Activated CD4-positive, alpha-beta T cell treated with anti-CD3 and anti-CD28 coated beads, Interleukin-2, amount 10 ng/mL, durations not matched to agents 7 days and 5 days (primary cell): ENCODE data around the gene ENPP7. TPM values are rescaled to one million over a fixed set of nuclear protein-coding genes. Genes with fewer than 3 reads are reported as not detected.

Source experiments
- CTCF ChIA-PET: fragments of 350-600 bp; sonication (Branson Sonifier 250); formaldehyde crosslinking; loops from one replicate; lab custom pipeline; 2021; ENCODE audit warnings: antibody characterized with exemption; lab: Charles Lee
- POLR2A ChIA-PET: fragments of 350-600 bp; sonication (Branson Sonifier 250); formaldehyde crosslinking; loops from one replicate; lab custom pipeline; 2021; ENCODE audit warnings: antibody characterized with exemption; lab: Charles Lee
- DNase-seq: peaks from one replicate; pipeline ENCODE4 v3.0.0-alpha.2; 2020
- H3K27ac Mint-ChIP-seq: one replicate; pipeline ENCODE4 v1.8.0; 2021; ENCODE audit warnings: mild to moderate bottlenecking, moderate library complexity, mixed read lengths
- H3K27me3 Mint-ChIP-seq: one replicate; pipeline ENCODE4 v1.8.0; 2021; ENCODE audit warnings: mixed read lengths
- H3K36me3 Mint-ChIP-seq: one replicate; pipeline ENCODE4 v1.8.0; 2021; ENCODE audit warnings: low read depth, mixed read lengths
- H3K4me1 Mint-ChIP-seq: one replicate; pipeline ENCODE4 v1.8.0; 2021; ENCODE audit warnings: mixed read lengths
- H3K4me3 Mint-ChIP-seq: one replicate; pipeline ENCODE4 v1.8.0; 2021; ENCODE audit warnings: mild to moderate bottlenecking, moderate library complexity, mixed read lengths
- H3K9me3 Mint-ChIP-seq: one replicate; pipeline ENCODE4 v1.8.0; 2021; ENCODE audit warnings: mixed read lengths
- total RNA-seq, 2 experiments: library from RNA; stranded (reverse); gene quantifications; one replicate each; pipeline ENCODE4 v1.2.3, GENCODE V29; 2021

The ENPP7 gene, protein sequence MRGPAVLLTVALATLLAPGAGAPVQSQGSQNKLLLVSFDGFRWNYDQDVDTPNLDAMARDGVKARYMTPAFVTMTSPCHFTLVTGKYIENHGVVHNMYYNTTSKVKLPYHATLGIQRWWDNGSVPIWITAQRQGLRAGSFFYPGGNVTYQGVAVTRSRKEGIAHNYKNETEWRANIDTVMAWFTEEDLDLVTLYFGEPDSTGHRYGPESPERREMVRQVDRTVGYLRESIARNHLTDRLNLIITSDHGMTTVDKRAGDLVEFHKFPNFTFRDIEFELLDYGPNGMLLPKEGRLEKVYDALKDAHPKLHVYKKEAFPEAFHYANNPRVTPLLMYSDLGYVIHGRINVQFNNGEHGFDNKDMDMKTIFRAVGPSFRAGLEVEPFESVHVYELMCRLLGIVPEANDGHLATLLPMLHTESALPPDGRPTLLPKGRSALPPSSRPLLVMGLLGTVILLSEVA
- total RNA-seq: not detected

DNA sequence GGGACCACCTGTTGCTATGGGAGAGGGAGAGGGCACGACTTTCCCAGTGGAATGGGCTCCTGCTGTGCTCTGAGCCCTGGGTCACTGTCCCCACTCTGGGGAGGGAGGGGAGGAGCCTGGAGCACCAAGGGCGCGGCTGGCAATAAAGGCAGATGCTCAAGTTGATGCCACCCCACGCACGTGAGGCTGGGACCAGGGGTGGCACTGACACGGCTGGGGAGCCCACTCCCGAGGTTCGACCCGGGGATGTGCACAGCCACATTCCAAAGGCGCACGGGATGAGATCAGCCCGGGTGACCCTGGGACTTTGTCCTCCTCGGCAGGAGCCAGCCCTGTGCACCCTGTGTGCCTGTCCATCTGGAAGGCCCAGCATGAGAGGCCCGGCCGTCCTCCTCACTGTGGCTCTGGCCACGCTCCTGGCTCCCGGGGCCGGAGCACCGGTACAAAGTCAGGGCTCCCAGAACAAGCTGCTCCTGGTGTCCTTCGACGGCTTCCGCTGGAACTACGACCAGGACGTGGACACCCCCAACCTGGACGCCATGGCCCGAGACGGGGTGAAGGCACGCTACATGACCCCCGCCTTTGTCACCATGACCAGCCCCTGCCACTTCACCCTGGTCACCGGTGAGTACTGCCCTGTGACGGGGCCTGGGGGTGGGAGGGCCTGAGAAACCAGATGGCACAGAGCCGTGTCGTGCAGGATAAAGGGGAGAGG lies at the start of gene ENPP7:
ENPP7 (plus strand) TSS at position 175 of the 715 bp plus-strand sequence; CDS start at position 372, 197 bp downstream.
- Mint-ChIP-seq H3K27ac (peak within 1 kb of the TSS; percentile 19), H3K36me3 (no peaks in the 10 kb centered on the region), H3K9me3 (no peaks in the 10 kb centered on the region), H3K4me1 (peaks cover 14% of the 10 kb centered on the region), H3K4me3 (no peak within 1 kb of the TSS), H3K27me3 (no peaks in the 10 kb centered on the region)
- CTCF ChIA-PET: no interaction called here
- POLR2A ChIA-PET: no interaction called here
- DNase-seq: no peak

DNA sequence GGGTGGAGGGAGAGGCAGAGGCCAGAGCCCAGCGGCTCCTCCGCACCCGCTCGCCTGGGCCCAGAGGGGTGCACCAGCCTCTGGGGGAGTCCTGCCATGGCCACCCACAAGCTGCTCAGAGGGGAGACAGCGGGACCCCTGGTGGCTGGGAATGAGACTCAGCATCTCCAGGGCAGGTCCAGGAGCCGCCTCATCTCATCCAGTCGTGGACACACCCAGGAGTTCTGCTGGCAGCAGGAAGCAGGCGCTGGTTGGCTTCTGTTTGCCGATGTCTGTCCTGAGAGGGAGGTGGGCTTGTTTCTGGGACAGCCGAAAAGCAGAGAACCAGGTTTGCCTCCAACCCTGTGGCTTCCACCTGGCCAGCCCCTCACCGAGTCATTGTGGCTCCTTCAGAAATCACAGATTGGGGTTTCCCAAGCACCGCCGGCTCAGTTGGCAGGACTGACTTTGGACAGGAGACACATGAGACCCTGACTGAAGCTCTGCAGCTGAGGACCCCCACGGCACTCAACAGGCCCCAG lies 49.6 kb upstream of the ENPP7 start:
- Mint-ChIP-seq H3K27me3 (no peaks in the 10 kb centered on the region), H3K4me3 (no peak overlapping the region), H3K36me3 (no peaks in the 10 kb centered on the region), H3K9me3 (no peaks in the 10 kb centered on the region), H3K27ac (no peak overlapping the region), H3K4me1 (no peaks in the 10 kb centered on the region)
- no peak for DNase-seq
- ChIA-PET CTCF (no interaction called here), POLR2A (no interaction called here)

DNA sequence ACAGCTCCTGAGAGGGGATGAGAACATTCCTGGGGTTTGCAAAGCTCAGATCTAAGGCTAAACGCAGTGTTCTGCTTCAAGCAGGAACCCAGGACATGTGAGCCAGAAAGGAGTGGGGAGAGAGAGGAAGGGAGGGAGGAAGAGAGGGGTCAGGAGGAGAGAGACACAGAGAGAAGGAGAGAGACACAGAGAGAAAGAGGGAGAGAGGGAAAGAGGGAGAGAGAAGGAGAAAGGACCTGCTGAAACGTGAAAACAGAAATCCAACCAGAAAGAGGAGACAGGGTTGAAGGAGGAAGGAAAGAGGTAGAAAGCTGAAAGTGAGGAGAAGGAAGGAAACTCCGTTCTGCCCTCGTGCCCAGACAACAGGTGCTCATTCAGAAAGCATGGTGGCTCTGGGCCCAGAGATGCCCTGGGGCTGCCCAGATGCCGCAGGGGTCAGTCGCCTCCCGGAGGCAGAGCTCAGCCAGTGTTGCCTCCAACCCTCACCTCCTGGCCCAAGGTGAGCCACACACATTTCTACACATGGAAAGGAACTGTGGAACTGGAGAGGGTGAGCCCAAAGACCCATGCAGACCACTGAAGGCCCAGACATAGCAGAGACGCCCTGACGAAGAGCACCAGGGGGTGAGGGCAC lies 49.0 kb upstream of the ENPP7 start:
- POLR2A ChIA-PET: no interaction called here
- Mint-ChIP-seq H3K27me3 (no peaks in the 10 kb centered on the region), H3K4me1 (no peaks in the 10 kb centered on the region), H3K9me3 (no peaks in the 10 kb centered on the region), H3K36me3 (no peaks in the 10 kb centered on the region), H3K4me3 (no peak overlapping the region), H3K27ac (no peak overlapping the region)
- no peak for DNase-seq
- CTCF ChIA-PET: no interaction called here

DNA sequence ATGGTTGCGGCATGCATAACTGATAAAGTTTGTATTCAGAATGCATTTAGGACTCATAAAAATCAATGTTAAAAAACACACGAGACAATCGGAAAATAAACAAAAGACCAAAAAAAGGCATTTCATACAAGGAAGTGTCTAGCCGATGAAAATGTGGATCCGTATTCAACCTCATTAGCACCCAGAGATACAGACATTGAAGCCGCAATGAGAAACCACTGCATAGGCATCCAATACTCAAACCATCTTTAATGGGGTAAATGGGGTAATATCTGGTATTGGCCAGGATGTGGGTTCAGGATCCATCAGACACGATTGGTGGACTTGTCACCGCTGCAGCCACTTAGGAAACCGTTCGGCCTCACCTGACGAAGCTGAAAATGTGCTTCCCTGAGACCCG lies 47.4 kb upstream of the ENPP7 start:
- POLR2A ChIA-PET: no interaction called here
- CTCF ChIA-PET: no interaction called here
- Mint-ChIP-seq H3K36me3 (no peaks in the 10 kb centered on the region), H3K9me3 (no peaks in the 10 kb centered on the region), H3K27me3 (no peaks in the 10 kb centered on the region), H3K4me1 (no peaks in the 10 kb centered on the region), H3K4me3 (no peak overlapping the region), H3K27ac (no peak overlapping the region)
- DNase-seq: no peak

DNA sequence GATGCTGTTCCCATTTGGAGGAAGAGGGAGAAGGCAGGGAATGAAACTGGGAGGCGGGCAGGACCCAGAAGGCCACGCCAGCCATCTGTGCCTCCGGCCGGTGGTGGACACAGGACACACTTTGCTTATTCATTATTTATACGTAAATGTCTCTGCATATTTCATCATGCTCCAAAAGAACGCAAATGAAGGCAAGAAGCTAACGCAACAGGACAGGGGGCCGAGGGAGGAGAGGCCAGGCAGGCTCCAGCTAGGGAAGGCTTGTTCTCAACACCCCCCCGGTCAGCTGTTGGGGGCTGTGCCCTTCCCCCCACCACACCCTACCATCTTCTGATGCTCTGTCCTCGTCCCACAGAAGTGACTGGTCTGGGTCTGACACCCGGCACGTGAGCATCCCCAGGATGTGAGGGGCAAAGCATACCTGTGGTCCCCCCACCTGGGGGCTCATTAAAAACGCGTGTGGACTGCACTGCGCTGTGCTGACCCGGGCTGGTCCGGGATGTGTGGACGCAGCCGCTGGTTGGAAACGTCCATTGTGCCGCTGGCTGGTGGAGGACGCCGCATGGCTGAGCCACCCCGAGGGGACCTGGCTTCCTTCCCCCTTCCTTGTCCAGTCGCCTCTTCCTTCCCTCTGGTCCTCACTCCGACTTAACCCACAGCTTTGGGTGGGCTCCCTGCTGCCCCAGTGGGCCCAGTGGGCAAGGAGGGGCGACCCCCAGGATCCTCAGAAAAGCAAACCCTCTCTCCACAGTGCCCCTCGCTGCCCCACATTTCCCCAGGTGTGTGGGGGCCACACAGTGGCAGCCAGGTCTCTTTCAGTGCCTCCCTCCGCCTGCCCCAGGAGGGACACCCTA lies 46.4 kb upstream of the ENPP7 start:
- H3K27me3 Mint-ChIP-seq: no peaks in the 10 kb centered on the region
- H3K4me3 Mint-ChIP-seq: no peak overlapping the region
- POLR2A ChIA-PET: no interaction called here
- no peak overlapping the region for H3K27ac Mint-ChIP-seq
- CTCF ChIA-PET: no interaction called here
- H3K36me3 Mint-ChIP-seq: no peaks in the 10 kb centered on the region
- H3K9me3 Mint-ChIP-seq: no peaks in the 10 kb centered on the region
- DNase-seq: no peak
- no peaks in the 10 kb centered on the region for H3K4me1 Mint-ChIP-seq

DNA sequence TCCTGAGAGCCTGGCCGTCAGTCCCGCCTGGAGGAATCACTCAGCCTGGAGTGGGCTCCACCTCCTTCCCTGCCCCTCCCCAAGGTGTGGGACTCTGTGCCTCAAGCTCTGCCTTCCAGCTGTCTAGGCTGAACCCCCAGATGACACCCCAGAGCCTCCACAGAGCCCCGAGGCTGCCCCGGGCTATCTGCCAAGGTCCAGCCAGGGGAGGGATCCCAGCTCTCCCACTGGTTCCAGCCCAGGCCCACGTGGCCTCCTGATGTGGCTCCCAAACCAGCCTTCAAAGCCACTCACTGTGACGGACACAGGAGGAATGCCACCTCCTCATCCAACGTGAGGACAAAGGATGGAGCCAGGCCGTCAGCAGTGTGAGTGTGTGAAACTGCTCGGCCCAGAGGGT lies 45.6 kb upstream of the ENPP7 start:
- no peak for DNase-seq
- ChIA-PET POLR2A (no interaction called here), CTCF (no interaction called here)
- H3K36me3 Mint-ChIP-seq: no peaks in the 10 kb centered on the region
- H3K27me3 Mint-ChIP-seq: no peaks in the 10 kb centered on the region
- H3K4me1 Mint-ChIP-seq: no peaks in the 10 kb centered on the region
- H3K9me3 Mint-ChIP-seq: no peaks in the 10 kb centered on the region
- H3K27ac Mint-ChIP-seq: no peak overlapping the region
- no peak overlapping the region for H3K4me3 Mint-ChIP-seq

DNA sequence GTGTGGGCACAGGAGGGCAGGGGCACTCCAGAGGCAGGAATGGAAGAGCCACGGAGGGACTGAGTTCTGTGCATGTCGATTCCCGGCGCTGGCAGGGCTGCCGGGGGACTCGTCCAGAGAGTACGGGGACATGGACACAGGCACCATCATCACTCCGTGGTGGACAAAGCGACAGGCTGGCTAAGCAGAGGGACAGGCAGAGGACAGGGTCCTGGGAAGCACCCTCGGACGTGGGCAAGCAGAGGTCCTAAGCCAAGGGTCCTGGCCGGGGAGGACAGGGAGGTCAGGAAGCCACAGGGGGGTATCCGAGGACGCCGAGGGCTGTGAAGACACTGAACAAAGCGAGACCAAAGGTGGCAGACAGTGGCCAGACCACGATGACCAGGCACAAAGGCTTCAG lies 44.3 kb upstream of the ENPP7 start:
- Mint-ChIP-seq H3K27ac (no peak overlapping the region), H3K27me3 (no peaks in the 10 kb centered on the region), H3K36me3 (no peaks in the 10 kb centered on the region), H3K9me3 (no peaks in the 10 kb centered on the region), H3K4me3 (no peak overlapping the region), H3K4me1 (no peaks in the 10 kb centered on the region)
- ChIA-PET CTCF (no interaction called here), POLR2A (no interaction called here)
- no peak for DNase-seq

DNA sequence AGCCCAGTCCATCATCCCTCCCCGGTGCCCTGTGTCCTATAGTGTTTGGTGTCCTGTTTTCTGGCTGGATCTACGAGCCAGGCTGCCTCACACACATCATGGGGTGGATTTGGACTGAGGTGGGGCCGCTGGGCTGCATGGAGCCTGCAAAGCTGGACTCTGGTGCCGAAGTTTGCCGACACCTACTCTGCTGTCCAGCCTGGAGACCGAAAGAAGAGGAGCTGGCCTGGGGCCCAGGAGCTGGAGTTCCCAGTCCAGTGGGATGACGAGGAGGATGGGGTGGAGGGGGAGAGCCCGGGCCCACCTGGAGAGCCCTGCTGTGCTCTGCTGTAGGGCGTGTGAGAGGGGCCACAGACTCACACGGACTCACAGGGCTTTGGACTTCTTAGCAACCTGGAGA lies 40.3 kb upstream of the ENPP7 start:
- CTCF ChIA-PET: no interaction called here
- POLR2A ChIA-PET: no interaction called here
- Mint-ChIP-seq H3K4me1 (no peaks in the 10 kb centered on the region), H3K4me3 (no peak overlapping the region), H3K27me3 (no peaks in the 10 kb centered on the region), H3K27ac (no peak overlapping the region), H3K36me3 (no peaks in the 10 kb centered on the region), H3K9me3 (no peaks in the 10 kb centered on the region)
- DNase-seq: no peak

DNA sequence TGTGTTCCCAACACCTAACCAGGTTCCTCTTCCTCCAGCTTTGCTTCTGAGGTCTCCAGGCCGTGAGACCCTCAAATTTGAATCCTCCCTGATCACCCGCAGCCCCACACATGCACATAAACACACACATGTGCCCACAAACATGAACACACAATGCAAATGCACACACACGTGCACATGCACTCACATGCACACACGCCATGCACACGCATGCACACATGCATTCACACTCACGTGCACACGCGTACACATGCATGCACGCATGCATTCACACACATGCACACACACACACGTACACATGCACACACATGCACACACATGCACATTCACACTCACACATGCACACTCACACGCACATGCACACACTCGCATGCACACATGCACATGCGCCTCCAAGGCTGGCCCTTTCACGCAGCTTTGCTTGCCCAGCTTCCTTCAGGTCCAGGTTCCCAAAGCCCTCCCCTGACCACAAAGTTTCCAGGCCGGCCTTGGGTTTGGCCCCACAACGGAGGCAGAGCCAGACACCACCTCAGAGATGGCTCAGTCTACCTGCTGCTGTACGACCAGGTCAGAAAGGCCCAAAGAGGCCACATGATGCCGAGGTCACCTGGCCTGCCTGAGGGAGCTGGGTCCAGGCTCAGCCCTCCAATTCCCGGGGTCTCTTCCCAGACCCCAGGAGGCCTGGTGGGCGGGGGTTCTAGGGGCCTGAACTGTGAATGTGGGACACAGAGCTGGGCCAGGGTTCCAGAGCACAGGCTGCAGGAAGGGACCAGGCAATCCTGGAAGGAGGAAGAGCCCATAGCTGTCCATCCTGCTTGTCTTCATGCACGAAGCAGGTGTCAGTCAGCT lies 39.5 kb upstream of the ENPP7 start:
- Mint-ChIP-seq H3K4me3 (no peak overlapping the region), H3K36me3 (no peaks in the 10 kb centered on the region), H3K9me3 (no peaks in the 10 kb centered on the region), H3K4me1 (no peaks in the 10 kb centered on the region), H3K27ac (no peak overlapping the region), H3K27me3 (no peaks in the 10 kb centered on the region)
- POLR2A ChIA-PET: no interaction called here
- no peak for DNase-seq
- CTCF ChIA-PET: interaction anchor here (0.6 kb wide), 1 partner anchor 1772 kb away, joined by 3 read pairs; no protein-coding TSS in a partner anchor

DNA sequence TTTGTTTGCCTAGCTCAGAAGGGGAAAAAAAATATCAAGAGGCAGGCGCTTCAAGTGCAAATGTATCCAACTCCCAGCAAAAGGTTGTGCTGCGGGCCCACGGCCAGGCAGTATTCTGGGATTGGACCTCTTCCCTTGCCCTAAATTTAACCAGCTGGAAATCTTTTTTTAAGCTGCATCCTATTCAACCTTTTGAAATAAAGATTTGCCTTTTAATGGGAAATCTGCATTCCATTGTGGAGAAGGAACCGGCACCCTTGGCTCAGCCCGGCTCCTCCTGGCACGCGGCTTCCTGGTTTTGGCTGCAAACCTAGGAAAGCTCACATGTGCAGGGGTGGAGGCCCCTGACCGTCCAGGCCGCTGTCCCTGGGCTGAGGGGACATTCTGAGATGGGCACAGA lies 38.8 kb upstream of the ENPP7 start:
- POLR2A ChIA-PET: no interaction called here

DNA sequence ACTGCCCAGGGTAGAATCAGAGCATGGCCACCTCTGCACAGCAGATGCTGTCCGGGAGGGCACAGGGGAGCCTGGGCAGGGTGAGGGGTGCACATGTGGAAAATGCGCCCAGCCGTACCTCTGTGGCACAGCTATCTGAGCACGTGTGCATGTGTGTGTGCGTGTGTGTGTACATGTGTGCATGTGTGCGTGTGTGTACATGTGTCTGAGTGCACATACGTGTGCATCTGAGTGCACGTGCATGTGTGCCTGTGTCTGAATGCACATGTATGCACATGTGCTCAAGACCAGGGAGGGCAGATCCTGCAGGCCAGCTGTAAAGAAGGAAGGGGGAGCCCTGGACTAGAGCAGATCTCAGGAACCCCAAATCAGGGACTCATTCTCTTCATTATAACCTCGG lies 37.3 kb upstream of the ENPP7 start:
- Mint-ChIP-seq H3K27ac (no peak overlapping the region), H3K9me3 (no peaks in the 10 kb centered on the region), H3K4me1 (no peaks in the 10 kb centered on the region), H3K4me3 (no peak overlapping the region), H3K36me3 (no peaks in the 10 kb centered on the region), H3K27me3 (peaks cover 6% of the 10 kb centered on the region)
- POLR2A ChIA-PET: no interaction called here
- CTCF ChIA-PET: no interaction called here
- no peak for DNase-seq

More for the DNA sequence above, 38.8 kb upstream of the ENPP7 start:
- H3K27ac Mint-ChIP-seq: no peak overlapping the region
- no peaks in the 10 kb centered on the region for H3K36me3 Mint-ChIP-seq
- H3K4me1 Mint-ChIP-seq: no peaks in the 10 kb centered on the region
- CTCF ChIA-PET: interaction anchor here (0.6 kb wide), 1 partner anchor 1773 kb away, joined by 3 read pairs; no protein-coding TSS in a partner anchor
- no peaks in the 10 kb centered on the region for H3K9me3 Mint-ChIP-seq
- H3K4me3 Mint-ChIP-seq: no peak overlapping the region
- no peak for DNase-seq
- H3K27me3 Mint-ChIP-seq: peaks cover 3% of the 10 kb centered on the region
